Stimulated activated naive CD8-positive, alpha-beta T cell treated with anti-CD3 and anti-CD28 coated beads, Interleukin-15, Interleukin-2, amounts not matched to agents 100 U/mL and 50 U/mL, for 24 hours (primary cell): Measurements from ENCODE around the gene CERS4.
"Not testable (repeated sequence)": the region's sequence is repeated elsewhere in the genome, so short reads cannot be mapped to it uniquely, and the experiment has no call there.

ENCODE experiments used
- ATAC-seq: fragments of 150-1000 bp; cut with Tn5 transposase; one replicate; pipeline ENCODE4 v1.10.0; 2021
- DNase-seq: peaks from one replicate; pipeline ENCODE4 v3.0.0; 2021

Gene CERS4

DNA sequence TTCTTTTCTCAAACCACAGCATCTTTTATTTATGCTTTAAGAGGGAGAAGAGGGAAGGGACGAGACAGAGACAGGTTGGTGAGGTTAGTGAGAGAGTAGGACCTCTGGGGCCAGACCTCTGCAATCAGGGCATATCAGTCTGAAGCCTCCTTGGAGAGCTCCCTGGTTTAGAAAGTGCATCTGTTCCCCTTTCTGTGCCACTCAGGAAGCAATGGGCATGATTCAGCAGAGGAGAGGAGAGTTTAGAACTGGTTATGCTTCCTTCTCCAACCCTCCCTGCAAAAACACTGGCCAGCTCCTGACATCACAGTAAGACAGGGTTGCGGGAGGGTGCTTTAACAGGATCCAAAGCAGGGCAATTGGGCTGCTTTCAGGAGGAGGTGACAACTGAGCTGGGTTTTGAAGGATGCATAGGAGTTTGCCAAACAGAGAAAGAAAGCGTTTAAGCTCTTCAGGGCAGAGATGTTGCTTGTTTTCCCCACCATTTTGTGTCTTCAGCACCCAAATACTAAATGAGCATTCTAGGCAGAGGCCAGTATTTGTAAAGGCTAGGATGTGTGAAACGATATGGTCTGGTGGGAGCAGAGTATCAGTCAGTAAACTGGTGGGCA, 33.1 kb downstream of the CERS4 start:
- no peak for ATAC-seq
- no peak for DNase-seq

DNA sequence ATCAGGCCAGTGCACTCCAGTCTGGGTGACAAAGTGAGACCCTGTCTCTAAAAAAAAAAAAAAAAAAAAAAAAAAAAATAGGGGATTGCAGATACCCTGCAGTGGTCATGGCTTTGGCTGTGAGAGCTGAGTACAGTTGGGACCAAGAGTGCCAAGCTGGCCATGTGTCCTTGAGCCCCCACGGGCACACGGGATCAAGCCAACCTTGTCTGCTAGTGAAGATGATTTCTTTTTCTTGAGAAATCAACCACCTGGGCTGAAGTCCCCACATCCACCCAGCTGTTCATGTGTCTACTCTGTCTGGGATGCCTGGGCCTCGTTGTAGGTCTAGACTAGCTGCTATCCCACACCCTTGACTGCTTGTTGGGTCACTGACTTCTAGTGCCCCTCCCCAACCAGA, 34.0 kb downstream of the CERS4 start:
- ATAC-seq (no peak), DNase-seq (no peak)

DNA sequence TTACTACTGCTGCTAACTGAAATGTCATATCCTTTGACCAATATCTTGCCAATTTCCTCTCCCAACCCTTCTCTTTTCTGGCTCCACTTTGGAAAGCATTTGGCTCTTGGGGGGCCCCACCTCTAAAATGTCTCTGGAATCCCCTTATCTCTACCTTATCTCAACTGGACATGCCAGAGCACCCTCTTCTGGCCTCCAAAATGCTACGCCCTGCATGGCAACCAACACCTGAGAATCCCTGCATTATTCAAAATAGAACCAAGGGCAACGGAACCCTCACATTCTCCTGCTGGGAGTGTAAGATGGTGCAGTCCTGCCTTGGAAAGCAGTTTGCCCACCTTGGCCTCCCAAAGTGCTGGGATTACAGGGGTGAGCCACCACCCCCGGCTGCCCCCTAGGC, 35.3 kb downstream of the CERS4 start:
- ATAC-seq: no peak
- DNase-seq: no peak

DNA sequence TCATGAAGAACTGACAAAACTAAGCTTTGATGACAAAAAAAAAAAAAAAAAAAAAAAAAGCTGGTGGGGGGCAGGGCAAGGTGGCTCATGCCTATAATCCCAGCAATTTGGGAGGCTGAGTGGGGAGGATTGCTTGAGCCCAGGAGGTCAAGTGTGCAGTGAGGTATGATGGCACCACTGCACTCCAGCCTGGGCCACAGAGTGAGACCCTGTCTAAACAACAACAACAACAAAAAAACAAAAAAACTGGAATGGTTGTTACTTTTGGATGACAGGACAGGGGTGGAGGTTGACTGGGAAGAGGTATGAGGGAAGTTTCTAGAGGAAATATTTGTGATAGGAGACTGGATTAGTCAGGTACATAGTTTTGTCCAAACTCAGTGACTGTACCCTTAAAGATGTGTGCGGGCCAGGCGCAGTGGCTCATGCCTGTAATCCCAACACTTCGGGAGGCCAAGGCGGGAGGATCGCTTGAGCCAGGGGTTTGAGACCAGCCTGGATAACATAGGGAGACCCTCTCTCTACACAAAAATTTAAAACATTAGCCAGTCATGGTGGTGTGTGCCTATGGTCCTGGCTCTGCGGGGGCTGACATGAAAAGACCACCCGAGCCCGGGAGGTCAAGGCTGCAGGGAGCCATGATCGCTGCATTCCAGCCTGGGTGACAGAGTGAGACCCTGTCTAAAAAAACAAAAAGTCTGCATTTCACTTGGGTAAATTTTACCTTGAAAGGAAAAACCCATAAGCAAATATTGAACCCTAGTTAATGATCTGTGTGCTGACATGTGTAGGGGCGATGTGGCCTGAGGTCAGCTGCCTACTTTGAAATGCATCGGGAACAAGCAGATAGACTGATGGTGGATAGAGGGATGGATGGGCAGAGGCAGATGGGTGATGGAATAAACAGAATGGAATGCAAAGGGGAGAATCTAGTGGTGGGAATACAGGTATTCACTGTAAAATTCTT, 37.0 kb downstream of the CERS4 start:
- ATAC-seq (no peak), DNase-seq (no peak)

DNA sequence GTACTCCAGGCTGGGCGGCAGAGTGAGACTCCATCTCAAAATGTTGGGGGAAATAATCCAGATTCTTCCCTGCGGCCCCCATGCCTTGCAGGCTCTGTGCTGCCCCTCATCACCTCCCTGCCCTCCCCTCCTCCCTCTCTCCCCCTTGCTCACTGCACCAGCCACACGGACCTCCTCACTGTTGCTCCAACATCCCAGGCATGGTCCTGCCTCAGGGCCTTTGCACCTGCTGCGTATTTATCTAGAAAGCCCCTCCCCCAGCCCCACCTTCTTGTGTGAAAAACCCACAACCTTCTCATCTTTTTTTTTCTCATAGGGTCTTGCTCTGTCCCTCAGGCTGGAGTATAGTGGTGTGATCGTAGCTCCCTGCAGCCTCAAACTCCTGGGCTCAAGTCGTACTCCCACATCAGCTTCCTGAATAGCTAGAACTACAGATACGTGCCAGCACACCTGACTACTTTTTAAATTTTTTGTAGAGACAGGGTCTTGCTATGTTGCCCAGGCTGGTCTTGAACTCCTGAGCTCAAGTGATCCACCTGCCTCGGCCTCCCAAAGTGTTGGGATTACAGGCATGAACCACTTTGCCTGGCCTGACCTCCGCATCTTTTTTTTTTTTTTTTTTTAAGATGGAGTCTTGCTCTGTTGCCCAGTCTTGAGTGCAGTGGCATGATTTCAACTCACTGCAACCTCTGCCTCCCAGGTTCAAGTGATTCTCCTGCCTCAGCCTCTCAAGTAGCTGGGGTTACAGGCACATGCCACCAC, 38.1 kb downstream of the CERS4 start:
- not testable (repeated sequence) for ATAC-seq, DNase-seq

DNA sequence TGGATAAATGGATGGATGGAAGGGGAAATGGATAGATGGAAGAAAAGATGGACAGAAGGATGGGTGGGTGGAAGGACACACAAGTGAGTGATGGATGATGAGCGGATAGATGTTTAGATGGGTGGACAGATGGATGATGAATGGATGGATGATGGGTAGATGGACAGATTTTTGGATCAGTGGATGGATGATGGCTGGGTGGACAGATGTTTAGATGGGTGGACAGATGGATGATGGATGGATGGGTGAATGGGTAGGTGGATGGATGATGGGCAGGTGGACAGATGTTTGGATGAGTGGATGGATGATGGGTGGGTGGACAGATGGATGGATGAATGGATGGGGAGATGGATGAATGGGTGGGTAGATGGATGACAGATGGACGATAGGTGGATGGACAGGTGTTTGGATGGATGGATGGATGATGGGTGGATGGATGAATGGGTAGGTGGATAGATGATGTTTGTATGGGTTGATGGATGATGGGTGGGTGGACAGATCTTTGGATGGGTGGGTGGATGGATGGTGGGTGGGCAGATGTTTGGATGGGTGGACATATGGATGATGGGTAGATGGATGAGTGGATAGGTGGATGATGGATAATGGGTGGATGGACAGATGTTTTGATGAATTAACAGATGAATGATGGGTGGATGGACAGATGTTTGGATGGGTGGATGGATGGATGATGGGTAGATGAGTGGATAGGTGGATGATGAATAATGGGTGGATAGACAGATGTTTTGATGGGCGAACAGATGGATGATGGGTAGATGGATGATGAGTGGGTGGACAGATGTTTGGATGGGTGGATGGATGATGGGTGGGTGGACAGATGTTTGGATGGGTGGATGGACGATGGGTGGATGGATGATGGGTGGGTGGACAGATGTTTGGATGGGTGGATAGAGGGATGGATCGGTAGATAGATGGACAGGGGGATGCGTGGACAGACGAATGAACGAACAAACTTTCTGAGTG, 39.5 kb downstream of the CERS4 start:
- no peak for DNase-seq
- no peak for ATAC-seq

DNA sequence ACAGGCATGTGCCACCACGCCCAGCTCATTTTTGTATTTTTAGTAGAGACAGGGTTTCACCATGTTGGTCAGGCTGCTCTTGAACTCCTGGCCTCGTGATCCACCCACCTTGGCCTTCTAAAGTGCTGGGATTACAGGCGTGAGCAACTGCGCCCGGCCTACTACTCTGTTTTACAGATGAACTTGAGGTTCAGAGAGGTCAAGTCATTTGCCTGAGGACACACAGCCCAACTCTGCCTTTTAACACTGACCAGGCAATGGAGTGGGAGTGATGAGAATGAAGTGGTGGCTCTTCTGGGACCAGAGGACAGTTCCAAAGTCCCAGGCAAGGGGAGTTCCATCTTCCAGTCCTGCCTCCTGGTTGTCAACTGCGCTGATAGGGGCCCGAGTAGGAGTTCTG, 41.4 kb downstream of the CERS4 start:
- DNase-seq (no peak), ATAC-seq (no peak)

DNA sequence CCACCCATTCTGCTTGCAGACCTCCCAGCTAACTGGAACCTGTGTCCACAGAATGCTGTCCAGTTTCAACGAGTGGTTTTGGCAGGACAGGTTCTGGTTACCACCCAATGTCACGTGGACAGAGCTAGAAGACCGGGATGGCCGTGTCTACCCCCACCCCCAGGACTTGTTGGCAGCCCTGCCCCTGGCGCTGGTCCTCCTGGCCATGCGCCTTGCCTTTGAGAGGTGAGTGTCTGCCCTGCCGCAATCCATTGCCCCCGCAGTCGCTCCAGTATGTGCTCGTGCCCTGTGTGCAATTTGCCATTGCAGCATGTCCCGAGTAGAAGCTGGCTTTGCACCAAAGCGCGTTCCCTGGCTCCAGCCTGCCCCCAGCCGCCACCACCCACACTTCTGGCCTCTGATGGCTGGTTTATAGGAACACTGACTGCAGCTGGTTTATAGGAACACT, 41.9 kb downstream of the CERS4 start:
- ATAC-seq (no peak), DNase-seq (no peak)

DNA sequence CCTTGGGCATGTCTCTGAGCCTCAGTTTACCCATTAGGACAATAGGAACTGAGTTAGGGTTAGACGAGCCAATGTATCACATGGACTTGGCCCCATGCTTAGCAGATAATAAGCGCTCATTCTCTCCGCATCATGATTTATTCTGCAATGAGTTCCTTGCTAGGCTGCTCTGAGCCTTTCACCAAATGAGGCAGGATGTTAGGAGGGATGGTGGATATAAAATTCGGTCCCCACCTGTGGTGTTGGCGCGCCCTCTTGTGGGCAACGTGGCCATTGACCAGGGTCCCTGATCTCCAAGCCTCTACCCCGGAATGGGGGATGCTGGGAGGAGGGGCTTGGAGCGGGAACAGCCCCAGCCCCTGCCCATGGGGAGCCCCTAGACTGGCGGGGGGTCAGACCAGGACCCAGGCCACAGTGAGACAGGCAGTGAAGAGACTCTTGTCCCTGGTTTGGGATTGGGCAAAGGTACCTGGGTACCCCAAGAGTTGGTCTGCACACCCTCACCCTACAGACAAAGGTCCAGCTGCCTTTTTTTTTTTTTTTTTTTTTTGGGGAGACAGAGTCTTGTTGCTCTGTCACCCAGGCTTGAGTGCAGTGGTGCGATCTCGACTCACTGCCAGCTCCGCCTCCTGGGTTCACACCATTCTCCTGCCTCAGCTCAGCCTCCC, 43.9 kb downstream of the CERS4 start:
- DNase-seq (peak; percentile 85), ATAC-seq (peak; percentile 69)

DNA sequence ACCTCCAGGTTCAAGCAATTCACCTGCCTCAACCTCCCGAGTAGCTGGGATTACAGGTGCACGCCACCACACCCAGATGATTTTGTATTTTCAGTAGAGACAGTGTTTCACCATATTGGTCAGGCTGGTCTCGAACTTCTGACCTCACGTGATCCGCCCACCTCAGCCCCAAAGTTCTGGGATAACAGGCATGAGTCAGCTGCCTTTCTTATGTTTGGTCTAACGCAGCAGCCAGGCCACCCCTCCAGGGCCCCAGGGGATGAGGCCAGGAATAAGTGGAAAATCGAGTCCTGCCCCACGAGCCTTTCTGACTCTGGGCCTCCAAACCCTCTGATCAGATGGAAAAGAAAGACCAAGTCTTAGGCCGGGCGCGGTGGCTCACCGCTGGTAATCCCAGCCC, 44.5 kb downstream of the CERS4 start:
- no peak for ATAC-seq

DNA sequence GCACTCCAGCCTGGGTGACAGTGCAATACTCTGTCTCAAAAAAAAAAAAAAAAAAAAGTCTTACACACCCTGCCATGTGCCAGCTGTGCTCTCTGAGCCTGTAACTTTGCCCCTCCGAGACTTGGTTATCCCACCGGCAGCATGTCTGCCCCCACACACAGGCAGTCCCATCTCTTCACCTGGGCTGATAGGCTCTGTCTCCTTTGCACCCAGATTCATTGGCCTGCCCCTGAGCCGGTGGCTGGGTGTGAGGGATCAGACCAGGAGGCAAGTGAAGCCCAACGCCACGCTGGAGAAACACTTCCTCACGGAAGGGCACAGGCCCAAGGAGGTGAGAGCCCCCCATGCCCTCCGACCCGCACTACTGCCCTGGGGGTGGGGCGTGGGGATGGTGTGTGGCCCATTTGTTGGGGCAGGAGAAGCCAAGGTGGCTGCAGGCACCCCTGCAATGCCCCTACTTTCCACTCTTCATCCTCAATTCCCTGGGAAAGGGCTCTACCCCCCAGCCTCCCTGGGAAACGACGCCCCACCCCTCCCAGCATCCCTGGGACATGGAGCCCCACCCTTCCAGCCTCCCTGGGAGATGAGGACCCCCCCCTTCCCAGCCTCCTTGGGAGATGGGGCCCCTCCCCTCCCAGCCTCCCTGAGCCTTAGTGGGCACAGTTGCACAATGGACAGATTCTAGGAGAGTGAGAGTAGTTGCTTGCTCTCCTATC, 45.3 kb downstream of the CERS4 start:
- DNase-seq (no peak), ATAC-seq (no peak)

More for the DNA sequence above, 44.5 kb downstream of the CERS4 start:
- DNase-seq: no peak

DNA sequence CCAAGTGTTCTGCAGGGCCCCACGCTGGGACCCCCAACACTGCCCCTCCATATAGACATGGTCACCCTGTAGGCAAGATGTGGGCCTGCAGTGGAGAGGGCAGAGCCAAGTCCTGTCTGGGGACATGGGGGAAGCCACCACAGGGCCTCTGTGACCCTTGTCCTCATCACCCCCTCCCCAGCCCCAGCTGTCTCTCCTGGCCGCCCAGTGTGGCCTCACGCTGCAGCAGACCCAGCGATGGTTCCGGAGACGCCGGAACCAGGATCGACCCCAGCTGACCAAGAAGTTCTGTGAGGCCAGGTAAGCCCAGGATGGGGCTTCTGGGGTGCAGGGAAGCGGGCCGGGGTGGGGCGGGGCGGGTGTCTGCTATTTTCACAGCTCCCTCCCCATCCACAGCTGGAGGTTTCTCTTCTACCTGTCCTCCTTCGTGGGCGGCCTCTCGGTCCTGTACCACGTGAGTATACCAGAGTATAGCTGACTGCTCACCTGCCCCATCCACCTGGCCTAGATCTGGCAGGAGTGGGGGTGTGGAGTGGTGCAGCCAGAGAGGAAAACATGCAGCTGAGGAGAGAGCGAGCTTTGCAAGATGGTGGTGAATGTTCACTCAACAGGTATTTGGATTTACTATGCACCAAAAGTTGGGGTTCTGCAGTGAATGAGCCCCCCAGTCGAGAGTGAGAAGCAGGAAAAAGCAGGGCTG, 46.4 kb downstream of the CERS4 start:
- DNase-seq (no peak), ATAC-seq (no peak)

DNA sequence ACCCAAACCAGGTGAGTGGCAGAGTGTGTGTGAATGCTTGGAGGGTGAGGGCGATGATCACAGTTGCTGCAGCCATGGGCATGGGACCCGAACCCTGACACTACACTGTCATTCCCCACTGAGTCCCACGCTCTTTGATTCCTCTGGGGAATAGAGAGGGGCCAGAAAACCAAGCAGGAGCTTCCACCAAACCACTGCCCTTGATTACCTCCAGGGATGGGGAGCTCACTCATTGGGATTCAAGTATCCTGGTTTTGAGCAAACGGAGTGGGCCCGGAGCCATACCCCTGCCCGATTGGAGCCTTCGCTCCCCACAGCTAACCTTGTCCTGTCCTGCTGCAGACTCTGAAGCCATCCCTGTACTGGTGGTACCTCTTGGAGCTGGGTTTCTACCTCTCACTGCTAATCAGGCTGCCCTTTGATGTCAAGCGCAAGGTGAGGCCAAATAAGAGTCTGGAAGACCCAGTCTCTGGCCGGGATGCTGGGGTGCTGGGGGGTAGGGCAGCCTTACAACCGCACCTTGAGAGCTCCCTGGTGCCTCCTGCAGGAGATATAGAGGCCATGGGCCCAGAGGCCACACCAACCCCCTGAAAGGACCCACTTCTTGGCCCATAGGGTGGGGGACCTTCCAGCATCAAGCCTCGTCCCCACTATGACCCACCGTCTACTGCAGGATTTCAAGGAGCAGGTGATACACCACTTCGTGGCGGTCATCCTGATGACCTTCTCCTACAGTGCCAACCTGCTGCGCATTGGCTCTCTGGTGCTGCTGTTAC, 47.3 kb downstream of the CERS4 start:
- ATAC-seq: peak; percentile 11
- DNase-seq: no peak

DNA sequence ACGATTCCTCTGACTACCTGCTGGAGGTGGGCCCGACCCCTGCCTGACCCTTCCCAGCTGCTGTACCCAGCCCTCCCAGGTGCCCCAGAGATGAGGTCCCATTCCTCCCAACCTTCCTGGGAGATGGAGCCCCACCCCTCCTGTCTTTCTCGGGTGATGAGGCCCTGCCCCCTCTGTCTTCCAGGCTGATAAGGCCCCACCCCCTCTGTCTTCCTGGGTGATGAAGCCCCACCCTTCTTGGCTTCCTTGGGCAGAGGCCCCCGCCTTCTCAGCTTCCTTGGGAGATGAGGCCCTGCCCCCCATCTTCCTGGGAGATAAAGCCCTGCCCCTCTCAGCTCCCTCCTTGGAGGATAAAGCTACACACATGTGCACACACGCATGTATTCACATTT, 47.9 kb downstream of the CERS4 start:
- ATAC-seq: no peak
- no peak for DNase-seq

DNA sequence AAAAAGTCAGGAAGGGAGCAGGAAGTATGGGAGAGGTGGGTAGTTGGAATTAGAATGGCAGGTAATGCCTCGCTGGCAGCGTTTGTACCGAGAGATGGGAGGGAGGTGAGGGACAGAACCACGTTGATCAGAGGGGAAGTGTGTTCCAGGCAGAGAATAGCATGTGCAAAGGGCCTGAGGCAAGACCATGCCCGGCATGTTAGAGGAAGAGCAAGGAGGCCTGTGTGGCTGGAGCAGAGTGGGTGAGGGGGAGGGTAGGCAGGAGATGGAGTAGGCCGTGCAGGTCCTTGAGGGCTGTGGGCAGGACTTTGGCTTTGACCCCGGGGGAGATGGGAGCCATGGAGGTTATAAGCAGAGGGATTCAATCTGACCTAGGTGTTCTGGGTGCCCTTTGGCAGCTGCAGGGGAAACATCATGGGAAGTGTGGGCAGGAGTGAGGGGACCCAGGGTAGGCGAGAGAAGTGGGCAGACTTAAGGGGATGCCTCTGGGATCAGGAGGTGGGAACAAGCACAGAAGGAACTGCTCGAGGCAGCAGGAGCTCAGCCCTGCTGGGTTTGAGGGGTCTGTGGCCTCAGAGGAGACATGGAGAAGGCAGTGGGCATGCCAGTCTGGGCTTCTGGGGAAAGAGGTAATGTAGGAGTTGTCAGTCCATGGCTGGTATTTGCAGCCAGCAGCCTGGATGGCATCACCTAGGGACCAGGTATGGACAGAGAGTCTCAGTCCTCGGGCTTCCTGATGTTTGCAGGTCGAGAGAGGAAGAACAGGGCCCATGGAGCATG, 50.2 kb downstream of the CERS4 start:
- ATAC-seq (no peak), DNase-seq (no peak)

DNA sequence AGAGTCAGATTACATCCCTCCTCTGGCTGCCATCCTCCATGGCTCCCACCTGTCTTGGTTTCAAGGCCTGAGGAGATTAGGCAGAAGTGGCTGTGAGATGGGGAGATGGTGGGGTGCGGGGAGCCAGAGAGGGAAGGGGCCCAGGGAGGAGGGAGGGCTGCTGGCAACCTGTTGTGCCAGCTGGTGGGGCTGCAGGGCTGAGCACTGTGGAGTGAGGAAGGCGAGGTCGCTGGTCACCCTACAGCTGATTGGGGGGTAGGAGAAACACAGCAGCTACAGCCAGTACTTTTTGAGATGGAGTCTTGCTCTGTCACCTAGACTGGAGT, 50.7 kb downstream of the CERS4 start:
- no peak for ATAC-seq
- no peak for DNase-seq

DNA sequence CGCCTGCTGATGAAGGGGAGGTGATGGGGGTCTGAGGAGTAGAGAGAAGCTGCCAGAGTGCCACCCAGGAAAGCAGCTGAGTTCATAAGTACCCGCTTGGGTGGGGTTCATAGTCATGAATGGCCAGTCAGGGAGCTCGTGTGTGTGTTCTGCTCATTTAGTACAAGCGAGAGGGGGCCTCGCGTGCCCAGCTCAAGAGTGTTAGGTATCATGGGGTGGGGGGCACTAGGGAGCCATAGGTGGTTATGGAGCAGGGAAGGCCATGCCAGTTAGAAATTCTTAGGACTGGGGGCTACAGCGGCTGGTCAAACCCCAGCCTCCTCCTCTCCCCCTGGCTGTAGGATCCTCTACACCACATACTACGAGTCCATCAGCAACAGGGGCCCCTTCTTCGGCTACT, 52.2 kb downstream of the CERS4 start:
- ATAC-seq: no peak
- no peak for DNase-seq

DNA sequence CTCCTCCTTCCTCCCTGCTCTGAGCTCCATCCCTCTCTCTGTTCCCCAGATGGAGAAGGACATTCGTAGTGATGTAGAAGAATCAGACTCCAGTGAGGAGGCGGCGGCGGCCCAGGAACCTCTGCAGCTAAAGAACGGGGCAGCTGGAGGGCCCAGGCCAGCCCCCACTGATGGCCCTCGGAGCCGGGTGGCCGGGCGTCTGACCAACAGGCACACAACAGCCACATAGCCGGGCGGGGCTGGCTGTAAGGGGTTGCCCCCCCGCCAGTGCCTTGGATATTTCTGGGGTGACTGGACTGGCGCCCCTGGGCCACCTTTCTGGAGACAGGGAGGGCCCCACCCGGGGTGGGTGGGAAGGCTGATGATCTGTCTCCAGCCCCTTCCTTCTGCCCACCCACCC, 52.7 kb downstream of the CERS4 start:
- ATAC-seq (no peak), DNase-seq (no peak)
